ENCODE data around the gene RNF187.
"Not testable (repeated sequence)": the region's sequence is repeated elsewhere in the genome, so short reads cannot be mapped to it uniquely, and the experiment has no call there.

RNF187 gene

DNA sequence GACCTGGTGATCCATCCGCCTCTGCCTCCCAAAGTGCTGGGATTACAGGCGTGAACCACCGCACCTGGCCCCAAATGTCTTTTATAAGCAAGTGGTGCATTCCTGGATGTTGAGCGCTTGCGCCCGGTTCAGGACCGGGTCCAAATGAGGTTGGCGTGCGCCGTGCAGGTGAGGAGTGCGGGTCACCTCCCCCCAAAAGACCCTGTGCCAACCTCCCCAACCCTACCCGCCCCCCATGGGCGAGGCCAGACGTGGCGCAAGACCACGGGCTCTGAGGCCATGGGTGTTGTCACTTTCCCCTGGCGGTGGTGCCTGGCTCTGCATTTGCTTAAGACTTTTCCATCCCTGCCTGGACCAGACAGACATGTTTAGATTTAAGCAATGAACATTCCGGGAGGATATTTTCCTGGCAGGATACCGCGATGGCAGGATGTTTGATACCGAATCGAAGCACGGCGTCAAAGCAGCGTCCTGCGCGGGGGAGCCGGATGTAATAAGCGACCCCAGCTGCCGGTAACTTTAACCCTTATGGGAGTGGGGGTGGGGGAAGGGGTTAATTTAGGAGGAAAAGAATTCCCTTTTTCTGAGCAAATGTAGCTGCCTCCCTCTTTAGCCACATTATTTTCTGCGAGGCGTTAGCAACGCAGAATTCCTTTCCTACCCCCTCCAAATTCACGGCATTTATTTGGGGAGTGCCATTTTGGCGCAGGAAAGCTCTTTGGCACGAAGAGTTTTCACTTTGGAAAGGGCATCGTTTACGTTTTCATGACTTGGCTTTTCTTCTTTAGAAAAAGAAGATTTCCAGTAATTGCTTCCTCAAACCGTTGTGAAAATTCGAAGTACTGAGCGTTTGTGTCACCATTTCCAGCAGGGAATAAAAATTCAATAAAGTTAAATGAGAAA lies 27.8 kb upstream of the RNF187 start:
- DNase-seq (ENCODE audit: low spot score) = peak; percentile 38

DNA sequence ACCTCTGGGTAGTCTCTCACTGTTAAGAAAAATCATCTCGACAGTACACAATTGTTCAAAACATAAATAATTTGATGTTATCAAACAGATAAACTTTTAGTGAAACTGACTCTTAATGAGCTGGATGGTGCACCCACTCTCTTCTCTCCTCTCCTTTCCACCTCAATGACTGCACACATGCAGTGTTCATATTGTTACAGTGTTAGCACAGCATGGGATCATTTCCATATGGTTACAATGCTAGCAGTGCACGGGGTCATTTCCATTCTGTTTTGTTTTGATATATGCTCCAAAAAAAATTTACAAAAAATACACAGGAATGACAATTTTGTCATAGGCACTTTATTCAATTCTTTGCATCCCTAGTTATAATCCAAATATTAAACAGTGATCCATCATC lies 26.4 kb upstream of the RNF187 start:
- DNase-seq (ENCODE audit: low spot score) = no peak

DNA sequence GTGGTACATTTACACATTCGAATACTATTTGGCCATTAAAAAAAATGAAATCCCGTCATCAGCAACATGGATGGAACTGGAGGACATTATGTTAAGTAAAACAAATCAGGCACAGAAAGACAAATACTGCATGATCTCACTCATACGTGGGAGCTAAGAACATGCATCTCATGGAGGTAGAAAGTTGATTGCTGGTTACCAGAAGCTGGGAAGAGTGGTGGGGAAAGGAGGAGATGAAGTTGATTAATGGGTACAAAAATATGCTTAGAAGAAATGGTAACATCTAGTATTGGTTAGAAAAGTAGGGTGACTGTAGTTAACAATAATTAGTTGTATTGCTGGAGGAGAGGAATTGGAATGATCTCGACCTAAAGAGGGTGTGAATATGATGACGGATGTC lies 24.6 kb upstream of the RNF187 start:
- no peak for DNase-seq (ENCODE audit: low spot score)

DNA sequence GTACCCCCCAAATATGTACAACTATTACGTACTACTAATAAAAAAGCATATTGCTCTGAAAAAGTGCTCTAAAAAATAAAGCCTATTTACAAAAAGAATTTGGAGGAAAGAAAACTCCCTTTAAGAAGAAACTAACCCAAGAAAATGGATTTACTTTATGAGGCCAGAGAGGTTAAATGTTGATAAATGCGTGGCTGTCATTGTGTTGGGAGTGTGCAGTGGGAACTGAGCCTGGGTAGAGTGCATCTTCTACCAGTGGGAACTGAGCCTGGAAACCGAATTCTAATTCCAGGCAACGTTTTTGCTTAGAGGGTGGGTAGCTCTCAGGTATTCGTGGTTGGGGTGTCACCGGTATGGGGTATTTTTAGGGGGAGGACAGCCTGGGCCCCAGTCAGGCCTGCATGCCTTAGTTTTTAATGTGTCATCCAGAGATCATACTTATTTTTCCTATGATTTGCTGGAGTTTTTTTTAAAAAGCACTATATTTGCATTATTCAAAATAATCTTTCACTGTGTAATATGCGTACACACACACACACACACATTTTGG lies 24.1 kb upstream of the RNF187 start:
- DNase-seq (ENCODE audit: low spot score) = no peak

DNA sequence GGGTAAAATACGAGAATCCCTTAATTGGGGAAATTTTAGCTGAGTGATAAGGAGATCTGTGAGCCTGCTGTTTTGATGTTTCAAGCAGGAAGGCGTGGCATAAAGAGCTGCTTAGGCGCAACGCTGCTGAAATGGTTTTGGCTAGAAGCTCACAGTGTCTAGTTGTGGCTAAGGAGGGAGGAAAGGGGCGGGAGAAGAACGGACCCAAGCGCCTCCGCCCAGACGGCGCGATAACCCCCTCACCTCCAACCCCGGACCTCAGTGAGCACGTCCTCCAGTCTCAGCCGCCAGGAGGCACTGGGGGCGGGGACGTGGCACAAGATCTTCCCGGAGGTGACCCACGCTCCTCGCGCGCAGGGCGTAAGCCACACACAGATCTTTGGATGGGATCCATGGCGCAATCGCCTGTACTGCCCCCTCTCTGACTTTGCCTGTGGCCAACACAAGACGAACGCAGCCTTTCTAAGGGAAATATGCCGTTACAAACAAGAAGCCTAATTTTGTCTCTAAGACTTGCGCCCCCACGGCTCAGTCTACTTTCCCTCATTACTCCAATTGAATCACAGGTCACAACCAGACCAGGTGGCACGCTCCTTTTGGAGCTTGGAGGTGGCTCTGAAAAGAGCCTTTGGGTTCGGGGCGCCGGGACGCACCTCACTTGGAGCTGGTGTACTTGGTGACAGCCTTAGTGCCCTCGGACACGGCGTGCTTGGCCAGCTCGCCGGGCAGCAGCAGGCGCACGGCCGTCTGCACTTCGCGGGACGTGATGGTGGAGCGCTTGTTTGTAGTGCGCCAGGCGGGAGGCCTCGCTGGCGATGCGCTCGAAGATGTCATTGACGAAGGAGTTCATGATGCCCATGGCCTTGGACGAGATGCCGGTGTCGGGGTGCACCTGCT lies 23.4 kb upstream of the RNF187 start:
- peak; percentile 52 for DNase-seq (ENCODE audit: low spot score)

DNA sequence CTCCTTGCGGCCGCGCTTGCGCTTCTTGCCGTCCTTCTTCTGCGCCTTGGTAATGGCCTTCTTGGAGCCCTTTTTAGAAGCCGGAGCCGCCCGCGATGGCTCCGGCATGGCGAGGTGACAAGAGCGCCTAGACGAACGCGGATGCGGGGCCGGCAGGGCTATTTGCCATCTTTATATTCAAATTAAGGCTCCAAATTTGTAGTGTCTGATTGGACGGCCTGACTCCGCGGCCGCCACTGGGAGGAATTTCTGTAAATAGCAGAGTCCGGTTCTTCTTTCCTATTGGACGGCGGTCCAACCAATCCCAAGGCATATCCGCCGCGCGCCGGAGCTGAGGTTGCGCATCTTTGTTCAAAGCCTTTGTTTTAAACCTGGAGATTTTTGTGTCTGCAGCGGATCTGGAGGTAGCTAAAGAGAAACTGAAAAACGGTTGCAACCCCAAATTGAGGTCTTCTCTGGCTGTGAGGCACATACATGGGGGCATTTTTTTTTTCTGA lies 22.6 kb upstream of the RNF187 start:
- peak; percentile 91 for DNase-seq (ENCODE audit: low spot score)

DNA sequence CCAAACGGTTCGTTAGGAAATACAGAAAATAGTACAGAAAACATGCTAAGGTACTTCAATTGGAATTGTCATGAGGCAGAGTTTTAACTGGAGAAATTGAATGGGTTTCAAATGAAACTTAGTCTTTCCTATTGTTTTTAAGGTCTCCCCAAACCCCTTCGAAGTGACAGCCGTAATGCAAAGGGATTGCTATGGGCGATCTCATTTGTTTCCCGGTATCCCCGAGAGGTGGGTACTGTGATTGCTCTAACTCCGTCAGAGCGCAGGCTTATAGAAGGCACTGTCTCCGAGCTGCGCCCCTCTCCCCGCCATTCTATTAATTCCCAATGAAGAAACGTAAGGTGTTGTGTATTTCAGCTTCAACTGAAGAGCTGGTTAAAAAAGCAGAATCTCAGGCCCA lies 22.0 kb upstream of the RNF187 start:
- no peak for DNase-seq (ENCODE audit: low spot score)

DNA sequence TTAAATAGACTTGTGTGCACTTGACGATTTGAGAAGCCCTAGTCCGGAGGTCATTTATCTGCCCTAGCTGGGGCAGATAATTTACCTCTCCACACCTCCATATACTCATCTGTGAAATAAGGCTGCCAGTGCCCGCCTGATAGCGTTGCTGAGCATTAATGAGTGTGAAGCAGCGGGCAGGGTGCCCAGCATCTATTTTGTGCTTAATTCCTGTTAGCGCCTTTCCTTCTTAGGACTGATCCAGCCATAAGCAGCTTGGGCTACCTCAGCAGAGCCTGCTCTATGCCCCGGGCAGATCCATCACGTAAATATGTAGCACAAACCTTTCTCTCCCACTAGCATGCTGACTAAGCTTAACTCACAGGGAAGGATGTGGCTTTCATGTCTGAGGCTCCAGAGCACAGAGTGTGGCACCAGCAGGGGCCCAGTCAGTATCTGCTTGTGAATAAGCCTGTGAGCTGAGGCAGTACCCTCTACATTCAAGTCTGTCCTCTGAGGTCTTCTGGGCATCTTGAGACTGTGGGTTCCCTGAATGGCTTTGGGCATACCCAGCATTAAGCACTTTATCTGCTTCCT lies 21.5 kb upstream of the RNF187 start:
- DNase-seq (ENCODE audit: low spot score) = no peak

DNA sequence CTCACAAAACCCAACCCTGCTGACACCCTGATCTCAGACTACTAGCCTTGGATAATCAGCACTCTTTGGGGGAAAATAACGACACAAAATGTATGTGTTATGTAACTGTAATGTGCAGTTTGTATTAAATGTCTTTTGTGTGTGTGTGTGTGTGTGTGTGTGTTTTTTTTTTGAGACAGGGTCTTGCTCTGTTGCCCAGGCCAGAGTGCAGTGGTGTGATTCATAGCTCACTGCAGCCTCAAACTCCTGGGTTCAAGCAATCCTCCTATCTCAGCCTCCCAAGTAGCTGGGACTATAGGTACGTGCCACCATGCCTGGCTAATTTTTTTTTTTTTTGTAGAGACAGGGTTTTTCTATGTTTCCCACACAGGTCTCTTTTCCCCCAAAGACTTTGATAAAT lies 19.0 kb upstream of the RNF187 start:
- DNase-seq (ENCODE audit: low spot score) = not testable (repeated sequence)

DNA sequence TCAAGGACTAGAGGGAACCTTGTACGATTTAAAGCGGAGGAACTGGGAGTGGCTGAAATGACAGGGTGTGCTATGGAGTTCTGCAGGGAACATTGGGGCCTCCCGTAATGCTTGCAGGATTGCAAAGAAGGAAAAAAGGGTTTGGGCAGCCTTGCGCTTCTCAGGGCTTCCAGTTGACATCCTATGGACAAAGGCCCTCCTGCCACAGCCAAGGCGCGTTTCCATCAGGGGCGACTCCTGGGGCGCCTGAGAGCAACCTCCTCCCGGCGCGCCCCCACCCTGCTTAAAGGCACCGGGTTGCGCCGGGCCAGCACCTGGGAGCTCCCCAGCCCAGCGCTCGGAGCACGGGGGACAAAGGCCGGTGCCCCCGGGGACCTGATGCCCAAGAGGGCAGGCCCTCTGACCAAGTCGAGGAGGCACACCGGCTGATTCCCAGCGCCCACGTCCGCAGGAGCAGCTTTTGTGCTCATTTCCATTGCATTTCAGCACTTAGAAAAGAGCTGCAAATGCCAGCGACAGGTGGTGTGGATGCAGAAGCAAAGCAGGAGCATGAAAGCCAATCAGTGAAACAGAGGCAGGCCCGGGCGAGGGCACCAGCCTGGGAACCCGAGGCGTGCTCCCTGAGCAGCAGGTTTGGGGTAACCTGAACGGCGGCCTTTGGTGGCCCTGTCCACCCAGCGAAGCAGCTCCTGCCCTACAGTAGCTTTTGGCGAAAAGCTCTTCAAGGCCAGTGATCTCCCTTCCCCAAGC lies 17.6 kb upstream of the RNF187 start:
- DNase-seq (ENCODE audit: low spot score) = no peak

DNA sequence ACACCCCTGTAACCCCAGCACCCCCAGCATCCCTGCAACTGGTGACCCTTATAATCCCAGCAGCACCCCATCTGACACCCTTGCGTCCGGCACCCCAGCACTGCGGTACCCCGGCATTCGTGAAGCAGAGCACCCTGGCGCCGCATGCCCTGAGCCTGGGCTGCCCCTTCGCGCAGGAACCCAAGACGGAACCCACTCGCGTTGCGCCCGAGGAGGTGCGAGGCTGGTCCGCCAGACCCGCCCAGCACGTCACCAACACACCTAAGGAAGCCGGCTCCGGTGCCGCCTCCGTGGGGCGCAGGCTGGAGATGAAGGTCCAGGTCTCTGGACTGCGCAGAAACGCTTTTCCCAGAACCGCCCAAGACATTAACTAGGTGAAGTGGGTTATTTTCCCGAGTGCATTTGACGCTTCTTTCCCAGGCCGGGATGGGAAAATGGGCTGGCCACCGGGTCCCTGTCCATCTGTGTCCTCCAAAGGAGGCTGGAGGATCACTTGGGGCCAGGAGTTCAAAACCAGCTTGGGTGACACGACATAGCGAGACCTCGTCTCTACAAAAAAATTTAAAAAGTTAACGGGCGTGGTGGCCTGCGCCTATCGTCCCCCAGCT lies 15.9 kb upstream of the RNF187 start:
- DNase-seq (ENCODE audit: low spot score) = no peak

DNA sequence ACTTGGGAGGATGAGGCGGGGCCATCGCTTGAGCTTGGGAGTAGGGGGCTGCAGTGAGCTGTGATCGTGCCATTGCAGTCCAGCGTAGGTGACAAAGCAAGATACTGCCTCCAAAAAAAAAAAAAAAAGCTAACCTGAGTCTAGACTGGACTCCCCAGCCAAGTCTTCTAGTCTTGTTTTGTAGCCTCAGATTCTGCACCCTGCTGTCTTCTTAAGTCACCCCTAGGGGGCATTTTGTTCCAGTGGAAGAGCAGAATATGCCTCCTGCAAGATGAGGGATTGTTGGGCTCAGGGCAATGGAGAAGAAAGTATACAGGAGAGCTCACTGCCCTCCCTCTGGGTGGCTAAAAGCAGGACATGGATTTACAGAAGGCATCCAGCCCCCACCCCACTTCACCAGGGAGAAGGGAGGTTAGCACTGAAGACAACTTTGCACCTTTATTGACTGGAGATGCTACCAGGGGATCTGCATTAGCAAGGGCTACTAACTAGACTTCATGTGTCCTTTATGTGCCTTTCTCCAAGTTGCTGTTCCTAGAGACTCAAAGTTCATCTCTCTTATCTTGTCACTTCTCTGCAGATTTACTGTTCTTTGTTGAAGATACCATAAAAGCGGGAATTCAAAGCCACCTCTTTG lies 15.3 kb upstream of the RNF187 start:
- peak; percentile 23 for DNase-seq (ENCODE audit: low spot score)

DNA sequence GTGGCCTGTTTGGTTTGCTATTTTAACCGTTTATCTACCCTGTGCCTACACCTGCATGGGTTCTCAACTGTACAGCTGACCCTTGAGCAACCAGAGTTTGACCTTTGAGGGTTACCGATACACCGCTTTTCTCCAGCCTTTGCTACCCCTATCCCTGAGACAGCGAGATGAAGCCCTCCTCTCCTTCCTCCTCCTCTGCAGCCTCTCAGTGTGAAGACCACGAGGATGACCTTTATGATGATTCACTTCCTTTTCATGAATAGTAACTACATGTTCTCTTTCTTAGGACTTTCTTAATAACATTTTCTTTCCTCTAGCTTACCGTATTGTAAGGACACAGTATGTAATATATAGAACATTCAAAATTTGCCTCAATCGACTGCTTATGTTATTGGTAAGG lies 14.5 kb upstream of the RNF187 start:
- DNase-seq (ENCODE audit: low spot score) = no peak

DNA sequence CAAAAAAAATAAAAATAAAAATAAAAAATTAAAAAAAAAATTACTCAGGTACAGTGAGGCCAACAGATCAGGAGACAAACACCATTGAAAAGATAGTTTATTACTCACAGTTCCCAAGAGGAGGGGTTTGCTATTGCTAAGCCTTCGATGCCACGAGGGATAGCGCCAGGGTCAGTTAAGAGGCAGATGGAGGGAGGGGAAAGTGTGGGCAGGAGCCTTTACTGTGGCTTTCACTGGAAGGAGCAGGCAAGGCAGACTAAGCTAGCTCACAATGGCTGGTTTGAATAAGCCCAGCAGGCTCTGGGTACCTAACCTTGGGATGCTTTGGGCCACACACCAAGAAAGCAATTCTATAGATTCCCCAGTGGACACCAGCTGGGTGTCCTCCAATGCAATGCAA lies 12.7 kb upstream of the RNF187 start:
- no peak for DNase-seq (ENCODE audit: low spot score)

DNA sequence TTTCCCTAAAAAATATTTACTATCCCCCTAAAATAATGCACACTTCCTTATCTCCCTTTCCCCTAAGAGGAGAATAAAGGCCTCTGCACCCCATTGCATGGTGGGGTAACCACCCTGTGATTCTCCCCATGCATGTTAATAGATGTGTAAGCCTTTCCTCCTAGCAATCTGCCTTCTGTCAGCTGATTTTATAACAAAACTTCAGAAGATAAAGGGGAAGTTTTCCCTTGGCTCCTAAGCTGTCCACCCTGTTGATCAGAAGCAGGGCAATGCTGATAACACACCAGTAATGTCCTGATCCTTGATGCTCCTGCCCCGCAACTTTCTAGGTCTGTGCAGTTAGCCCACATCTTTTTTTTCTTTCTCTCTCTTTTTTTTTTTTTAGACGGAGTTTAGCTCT lies 11.4 kb upstream of the RNF187 start:
- DNase-seq (ENCODE audit: low spot score) = no peak

DNA sequence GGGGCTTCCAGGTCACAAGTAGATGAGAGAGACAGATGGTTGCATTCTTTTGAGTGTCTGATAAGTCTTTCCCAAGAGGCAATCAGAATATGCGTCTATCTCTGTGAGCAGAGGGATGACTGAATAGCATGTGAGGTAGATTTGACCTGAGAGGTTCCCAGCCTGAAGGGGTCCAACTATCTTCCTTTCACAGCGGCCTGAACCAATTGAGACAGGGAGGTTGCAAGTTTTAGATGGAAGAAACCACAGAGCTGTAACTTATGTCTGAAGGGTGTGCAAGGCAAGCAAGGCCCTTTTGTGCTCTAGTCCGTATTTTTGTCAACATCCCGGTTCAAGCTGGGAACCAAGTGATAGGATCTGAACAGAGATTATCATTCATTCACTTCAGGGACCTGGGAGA lies 9.9 kb upstream of the RNF187 start:
- no peak for DNase-seq (ENCODE audit: low spot score)

DNA sequence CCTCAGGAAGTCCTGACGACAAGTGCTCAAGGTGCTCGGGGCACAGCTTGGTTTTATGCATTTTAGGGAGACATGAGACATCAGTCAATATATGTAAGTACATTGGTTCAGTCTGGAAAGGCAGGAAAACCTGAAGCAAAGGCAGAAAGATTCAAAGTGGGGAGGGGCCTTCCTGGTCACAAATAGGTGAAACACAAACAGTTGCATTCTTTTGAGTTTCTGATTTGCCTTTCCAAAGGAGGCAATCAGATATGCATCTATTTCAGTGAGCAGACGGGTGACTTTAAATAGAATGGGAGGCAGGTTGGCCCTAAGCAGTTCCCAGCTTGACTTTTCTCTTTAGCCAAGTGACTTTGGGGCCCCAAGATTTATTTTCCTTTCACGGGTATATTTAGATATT lies 8.9 kb upstream of the RNF187 start:
- no peak for DNase-seq (ENCODE audit: low spot score)

DNA sequence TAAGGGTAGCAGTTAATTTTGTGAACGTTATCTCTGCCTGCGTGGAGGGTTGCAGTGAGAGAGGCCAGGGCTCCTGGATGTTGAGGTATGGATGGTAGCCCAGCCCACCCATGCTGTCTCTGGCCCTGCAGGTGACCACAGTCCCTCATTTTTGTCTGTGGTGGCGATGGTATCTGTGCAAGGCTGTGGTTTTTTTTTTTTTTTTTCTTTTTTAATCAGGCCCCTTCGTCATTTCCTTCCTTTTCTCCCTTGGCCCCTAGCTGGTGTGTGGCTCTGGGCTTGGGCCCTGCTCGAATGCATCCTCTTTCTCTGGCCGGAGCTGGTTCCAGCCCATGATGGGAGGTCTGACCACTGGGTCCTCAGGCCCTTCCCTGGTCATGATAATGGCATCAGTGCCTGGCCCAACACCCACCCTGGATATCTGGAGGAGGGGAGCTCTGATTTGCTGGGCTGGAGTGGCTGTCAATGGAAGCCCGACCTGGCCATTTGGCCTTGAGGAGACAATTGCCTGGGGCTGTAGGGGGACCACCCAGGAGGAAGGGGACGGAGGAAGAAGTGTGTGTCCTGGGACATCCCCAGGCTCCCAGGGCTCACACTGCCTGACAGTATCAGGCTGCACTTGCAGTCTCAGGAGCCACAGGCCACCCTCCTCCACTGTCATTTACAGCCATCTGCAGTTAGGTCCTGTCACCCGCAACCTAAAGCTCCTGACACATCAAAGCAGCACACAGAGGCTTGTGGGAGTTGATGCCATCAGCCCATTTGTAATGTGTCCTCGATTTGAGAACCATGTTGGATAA lies 8.1 kb upstream of the RNF187 start:
- no peak for DNase-seq (ENCODE audit: low spot score)

DNA sequence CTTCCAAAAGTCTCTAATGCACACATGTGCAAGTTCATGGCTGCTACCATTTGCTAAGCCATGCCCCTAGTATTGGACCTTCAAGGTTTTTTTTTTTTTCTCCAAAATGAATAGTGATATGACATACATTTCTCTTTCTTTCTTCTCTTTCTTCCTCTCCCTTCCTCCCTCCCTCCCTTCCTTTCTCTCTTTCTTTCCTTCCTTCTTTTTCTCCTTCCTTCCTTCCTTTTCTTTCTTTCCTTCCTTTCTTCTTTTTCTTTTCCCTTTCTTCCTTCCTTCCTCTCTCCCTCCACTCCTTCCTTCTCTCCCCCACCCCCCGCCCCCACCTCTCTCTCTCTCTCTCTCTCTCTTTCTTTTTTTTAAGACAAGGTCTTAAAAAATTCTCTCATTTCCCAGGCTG lies 3.4 kb upstream of the RNF187 start:
- no peak for DNase-seq (ENCODE audit: low spot score)
